ENCODE data around the gene TNFRSF14.

Gene TNFRSF14

DNA sequence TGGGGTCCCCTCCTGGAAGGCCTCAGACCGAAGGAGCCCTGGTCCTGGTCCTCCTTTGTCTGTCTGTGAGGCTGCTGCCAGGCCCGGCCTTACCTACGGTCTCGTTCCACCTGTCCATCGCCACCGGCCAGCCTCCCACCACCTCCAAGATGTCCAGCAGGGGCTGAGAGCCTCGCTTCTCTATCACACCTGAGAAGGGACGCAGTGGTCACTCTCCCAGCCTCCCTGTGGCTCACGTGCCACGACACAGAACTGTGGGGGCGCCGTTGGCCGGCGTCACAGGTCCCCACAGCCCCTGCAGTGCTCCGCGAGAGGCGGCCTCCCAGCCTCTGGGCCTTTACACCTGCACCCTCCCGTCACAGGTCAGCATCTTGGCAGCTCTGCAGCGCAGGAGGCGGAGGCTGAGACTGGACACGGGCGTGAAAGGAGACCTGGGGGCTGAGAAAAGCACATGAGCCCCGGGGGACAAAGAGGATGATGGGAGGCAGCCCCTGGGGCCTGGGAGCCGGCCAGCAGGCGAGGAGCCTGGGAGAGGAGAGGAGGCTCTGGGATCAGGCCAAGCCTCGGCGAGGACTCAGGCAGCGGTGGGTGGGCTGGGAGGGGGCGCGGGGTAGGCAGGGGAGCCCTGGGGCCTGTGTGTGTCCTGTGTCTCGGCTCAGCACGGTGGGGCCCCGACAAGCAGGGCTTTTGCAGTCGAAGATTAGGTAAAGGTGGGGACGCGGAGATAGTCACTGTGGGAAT, 50.9 kb downstream of the TNFRSF14 start:
- TF ChIP-seq, protein P1, sequence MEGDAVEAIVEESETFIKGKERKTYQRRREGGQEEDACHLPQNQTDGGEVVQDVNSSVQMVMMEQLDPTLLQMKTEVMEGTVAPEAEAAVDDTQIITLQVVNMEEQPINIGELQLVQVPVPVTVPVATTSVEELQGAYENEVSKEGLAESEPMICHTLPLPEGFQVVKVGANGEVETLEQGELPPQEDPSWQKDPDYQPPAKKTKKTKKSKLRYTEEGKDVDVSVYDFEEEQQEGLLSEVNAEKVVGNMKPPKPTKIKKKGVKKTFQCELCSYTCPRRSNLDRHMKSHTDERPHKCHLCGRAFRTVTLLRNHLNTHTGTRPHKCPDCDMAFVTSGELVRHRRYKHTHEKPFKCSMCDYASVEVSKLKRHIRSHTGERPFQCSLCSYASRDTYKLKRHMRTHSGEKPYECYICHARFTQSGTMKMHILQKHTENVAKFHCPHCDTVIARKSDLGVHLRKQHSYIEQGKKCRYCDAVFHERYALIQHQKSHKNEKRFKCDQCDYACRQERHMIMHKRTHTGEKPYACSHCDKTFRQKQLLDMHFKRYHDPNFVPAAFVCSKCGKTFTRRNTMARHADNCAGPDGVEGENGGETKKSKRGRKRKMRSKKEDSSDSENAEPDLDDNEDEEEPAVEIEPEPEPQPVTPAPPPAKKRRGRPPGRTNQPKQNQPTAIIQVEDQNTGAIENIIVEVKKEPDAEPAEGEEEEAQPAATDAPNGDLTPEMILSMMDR (conservative IDR thresholded peaks at IDR 0.05; ENCODE audit: low read length): no peak
- DNase-seq (ENCODE audit: low read depth): no peak
- H3K4me3 ChIP-seq (ENCODE audit: low read length): no peak overlapping the region

DNA sequence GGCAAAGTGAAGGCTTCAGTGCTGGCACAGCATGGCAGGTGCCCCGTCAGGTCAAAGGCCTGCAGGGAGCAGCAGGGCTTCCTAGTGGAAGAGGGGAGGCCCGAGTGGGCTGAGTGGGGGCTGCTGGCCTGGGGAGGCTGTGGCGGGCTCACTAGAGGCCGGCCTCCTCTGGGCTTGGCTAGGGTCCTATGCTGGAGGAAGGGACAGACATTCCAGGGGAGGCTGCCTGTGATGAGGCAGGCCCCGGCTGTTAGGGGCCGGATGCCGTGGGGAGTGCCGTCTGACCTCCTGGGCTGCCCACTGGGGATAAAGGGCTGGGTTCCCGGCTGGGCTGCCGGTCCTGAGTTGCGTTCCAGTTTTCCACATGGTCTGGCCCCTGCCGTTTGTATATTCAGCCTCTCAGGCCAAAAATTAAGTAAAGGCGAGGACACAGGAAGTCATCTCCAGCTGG, 51.5 kb downstream of the TNFRSF14 start:
- H3K4me3 ChIP-seq (ENCODE audit: low read length): no peak overlapping the region
- no peak for DNase-seq (ENCODE audit: low read depth)

DNA sequence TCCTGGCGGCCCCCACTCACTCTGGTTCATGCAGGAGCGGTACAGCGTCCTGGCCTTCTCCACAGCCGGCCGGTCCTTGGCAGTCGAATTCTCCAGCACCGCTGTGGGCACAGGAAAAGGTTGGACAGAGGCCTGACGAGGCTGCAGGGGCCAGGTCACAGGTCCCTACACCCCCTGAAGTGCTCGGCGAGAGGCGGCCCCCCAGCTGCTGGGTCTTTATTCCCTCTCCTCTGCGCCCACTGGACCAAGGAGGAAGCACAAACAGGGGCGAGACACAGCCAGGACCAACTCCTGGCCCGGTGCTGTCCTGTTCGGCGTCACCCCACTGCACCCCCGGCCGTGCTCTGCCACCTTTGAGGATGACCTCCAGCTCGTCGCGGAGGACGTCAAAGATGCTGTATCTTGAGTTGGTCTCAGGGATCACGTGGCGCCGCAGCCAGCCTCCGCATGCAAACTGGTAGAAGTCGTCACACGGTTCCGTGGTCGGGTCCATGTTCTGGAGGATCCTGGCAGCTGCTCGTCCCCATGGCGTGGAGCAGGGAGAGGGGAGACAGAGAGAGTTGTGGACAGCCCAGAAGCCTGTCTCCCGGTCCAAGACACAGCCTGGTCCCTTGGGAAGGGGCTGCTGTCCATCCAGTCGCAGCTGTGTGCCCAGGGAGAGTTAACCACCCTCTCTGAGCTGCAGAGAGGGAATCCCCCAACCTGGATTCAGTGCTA, 53.3 kb downstream of the TNFRSF14 start:
- TF ChIP-seq, protein P1 (conservative IDR thresholded peaks at IDR 0.05; ENCODE audit: low read length): no peak

More for the DNA sequence above, 51.5 kb downstream of the TNFRSF14 start:
- TF ChIP-seq, protein P1 (conservative IDR thresholded peaks at IDR 0.05; ENCODE audit: low read length): no peak

DNA sequence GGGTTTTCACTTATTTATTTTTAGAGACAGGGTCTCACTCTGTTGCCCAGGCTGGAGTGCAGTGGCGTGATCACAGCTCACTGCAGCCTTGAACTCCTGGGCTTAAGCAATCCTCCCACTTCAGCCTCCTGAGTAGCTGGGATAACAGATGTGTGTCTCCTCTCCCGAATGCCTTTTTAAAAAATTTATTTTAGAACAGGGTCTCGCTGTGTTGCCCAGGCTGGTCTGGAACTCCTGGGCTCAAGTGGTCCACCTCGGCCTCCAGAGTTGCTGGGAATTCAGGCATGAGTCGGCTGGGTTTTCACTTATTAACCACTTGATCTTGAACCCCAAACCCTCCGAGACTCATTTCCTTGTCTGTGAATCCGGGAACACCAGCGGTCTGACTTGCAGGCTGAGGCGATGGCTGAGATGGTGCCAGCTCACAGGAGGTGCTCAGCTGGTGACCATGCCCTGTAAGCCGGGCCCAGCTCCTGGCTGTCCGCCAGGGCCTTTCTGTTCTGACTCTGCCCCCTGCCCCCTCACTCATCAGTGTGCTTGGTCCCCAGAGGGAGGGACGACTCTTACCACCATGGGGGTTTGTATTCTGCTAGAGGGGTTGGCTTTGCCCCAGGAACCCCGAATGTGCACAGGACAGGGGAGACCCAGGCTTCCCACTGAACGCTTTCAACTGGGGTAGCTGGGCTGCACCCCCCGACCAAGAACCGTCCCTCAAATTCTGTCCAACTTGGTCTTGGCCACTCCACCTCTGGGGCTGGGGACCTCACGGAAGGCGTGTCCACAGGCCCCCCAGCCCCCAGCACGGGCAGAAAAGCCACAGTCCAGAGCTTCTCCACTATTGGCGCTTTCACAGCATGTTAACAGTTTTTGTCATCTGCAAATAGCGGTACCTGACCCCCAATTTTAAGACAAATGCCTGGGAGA, 54.1 kb downstream of the TNFRSF14 start:
- DNase-seq (ENCODE audit: low read depth): peak; percentile 5
- TF ChIP-seq, protein P1 (conservative IDR thresholded peaks at IDR 0.05; ENCODE audit: low read length): no peak
- no peak overlapping the region for H3K4me3 ChIP-seq (ENCODE audit: low read length)

More for the DNA sequence above, 53.3 kb downstream of the TNFRSF14 start:
- no peak for DNase-seq (ENCODE audit: low read depth)
- H3K4me3 ChIP-seq (ENCODE audit: low read length): no peak overlapping the region

DNA sequence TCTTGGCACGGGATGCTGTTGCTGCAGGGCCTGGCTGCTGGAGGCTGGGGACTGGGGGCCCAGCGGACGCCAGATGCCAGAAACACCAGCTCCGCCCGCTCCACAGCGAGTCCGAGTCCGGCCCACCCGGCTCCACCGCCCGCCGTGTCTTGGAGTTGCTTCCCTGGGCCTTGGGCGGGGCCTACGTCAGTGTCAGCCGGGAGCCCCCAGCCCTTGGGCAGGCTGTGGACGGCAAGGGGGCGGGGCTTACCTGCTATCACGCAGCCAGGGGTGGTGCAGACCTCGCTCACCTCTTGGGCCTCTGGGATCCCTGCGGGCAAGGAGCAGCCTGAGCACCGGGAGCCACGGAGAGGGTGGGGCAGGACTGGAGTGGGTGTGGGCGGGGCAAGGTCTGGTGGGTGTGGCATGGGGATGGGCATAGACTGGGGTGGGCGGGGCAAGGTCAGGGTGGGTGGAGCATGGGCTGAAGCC, 54.9 kb downstream of the TNFRSF14 start:
- no peak for DNase-seq (ENCODE audit: low read depth)
- TF ChIP-seq, protein P1 (conservative IDR thresholded peaks at IDR 0.05; ENCODE audit: low read length): no peak
- H3K4me3 ChIP-seq (ENCODE audit: low read length): no peak overlapping the region

DNA sequence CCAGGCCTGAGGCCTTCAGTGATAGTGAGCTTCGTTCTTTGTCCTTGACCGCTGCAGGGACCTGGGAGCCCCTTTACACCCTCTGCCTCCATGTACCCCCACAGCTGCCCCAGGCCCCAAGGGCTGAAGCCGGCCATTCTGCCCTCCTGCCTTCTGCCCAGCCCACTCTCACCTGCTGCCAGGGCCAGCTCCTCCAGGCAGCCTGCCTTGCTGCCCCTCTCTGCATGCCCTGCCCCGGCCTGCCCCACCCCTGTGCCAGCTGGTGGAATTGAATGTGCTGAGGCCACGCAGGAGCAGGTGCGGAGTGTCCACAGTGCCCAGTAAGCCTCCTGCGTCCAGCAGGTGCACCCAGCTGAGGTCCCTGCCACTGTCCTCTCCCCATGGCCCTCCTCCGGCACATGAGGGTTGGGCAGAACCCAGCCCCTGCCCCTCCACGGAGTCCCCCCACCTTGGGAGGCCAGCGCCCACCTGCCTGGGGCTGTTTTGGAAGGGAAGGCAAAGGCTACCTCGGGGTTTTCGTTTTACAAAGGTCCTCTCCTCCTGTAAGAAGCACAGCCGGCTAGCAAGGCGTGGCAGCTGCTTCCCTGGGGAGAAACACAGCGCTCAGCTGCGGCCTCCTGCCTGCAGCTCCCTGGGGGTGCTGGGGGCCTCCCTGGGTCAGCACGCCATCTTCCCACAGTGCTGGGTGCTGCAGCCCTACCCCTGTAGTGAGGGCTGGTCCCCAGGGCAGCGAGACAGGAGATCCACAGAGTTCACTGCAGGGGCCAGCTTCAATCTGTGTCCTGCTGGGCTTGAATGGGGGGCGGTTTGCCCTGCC, 55.7 kb downstream of the TNFRSF14 start:
- DNase-seq (ENCODE audit: low read depth): no peak
- TF ChIP-seq, protein P1 (conservative IDR thresholded peaks at IDR 0.05; ENCODE audit: low read length): no peak
- no peak overlapping the region for H3K4me3 ChIP-seq (ENCODE audit: low read length)

Measured in AG10803 (cell line).